Measurements from ENCODE around the gene CHCHD1. TPM values are rescaled to one million over a fixed set of nuclear protein-coding genes. Genes with fewer than 3 reads are reported as not detected.
"Not testable (repeated sequence)": the region's sequence is repeated elsewhere in the genome, so short reads cannot be mapped to it uniquely, and the experiment has no call there.

CHCHD1 gene
- total RNA-seq, 1 experiment from 2014 or later = 46.8 TPM

- no peak for DNase-seq (ENCODE audit: low read depth, low spot score)
- in situ Hi-C loops (cut with HindIII; ENCODE audit: low pct_unique_long_range_greater_than_20kb, low sequenced_read_pairs) = no loop called here
Observed at GRCh38 chr10:73785721-73786511, 4.1 kb downstream of the CHCHD1 start.

GRCh38 chr10:73786512-73786885, 4.7 kb downstream of the CHCHD1 start:
- in situ Hi-C loops (cut with HindIII; ENCODE audit: low pct_unique_long_range_greater_than_20kb, low sequenced_read_pairs) = no loop called here
- DNase-seq (ENCODE audit: low read depth, low spot score) = no peak

- DNase-seq (ENCODE audit: low read depth, low spot score); in situ Hi-C loops (cut with HindIII; ENCODE audit: low pct_unique_long_range_greater_than_20kb, low sequenced_read_pairs): not testable (repeated sequence)
Observed at GRCh38 chr10:73787031-73787800, 5.4 kb downstream of the CHCHD1 start.

- in situ Hi-C loops (cut with HindIII; ENCODE audit: low pct_unique_long_range_greater_than_20kb, low sequenced_read_pairs) = no loop called here
- peak; percentile 5 for DNase-seq (ENCODE audit: low read depth, low spot score)
Observed at GRCh38 chr10:73788864-73789658, 7.2 kb downstream of the CHCHD1 start.

GRCh38 chr10:73789659-73790055, 7.8 kb downstream of the CHCHD1 start:
- DNase-seq (ENCODE audit: low read depth, low spot score) = no peak
- in situ Hi-C loops (cut with HindIII; ENCODE audit: low pct_unique_long_range_greater_than_20kb, low sequenced_read_pairs) = no loop called here

- in situ Hi-C loops (cut with HindIII; ENCODE audit: low pct_unique_long_range_greater_than_20kb, low sequenced_read_pairs) = no loop called here
- no peak for DNase-seq (ENCODE audit: low read depth, low spot score)
Observed at GRCh38 chr10:73790886-73791625, 9.2 kb downstream of the CHCHD1 start.

GRCh38 chr10:73791871-73792400, 10.1 kb downstream of the CHCHD1 start:
- DNase-seq (ENCODE audit: low read depth, low spot score) = no peak
- in situ Hi-C loops (cut with HindIII; ENCODE audit: low pct_unique_long_range_greater_than_20kb, low sequenced_read_pairs) = no loop called here

- in situ Hi-C loops (cut with HindIII; ENCODE audit: low pct_unique_long_range_greater_than_20kb, low sequenced_read_pairs) = no loop called here
Observed at GRCh38 chr10:73793456-73793855, 11.6 kb downstream of the CHCHD1 start.

GRCh38 chr10:73795491-73795890, 13.6 kb downstream of the CHCHD1 start:
- in situ Hi-C loops (cut with HindIII; ENCODE audit: low pct_unique_long_range_greater_than_20kb, low sequenced_read_pairs); DNase-seq (ENCODE audit: low read depth, low spot score): not testable (repeated sequence)

More at GRCh38 chr10:73793456-73793855, 11.6 kb downstream of the CHCHD1 start:
- no peak for DNase-seq (ENCODE audit: low read depth, low spot score)

GRCh38 chr10:73796035-73796434, 14.2 kb downstream of the CHCHD1 start:
- in situ Hi-C loops (cut with HindIII; ENCODE audit: low pct_unique_long_range_greater_than_20kb, low sequenced_read_pairs); DNase-seq (ENCODE audit: low read depth, low spot score): not testable (repeated sequence)

- no peak for DNase-seq (ENCODE audit: low read depth, low spot score)
- in situ Hi-C loops (cut with HindIII; ENCODE audit: low pct_unique_long_range_greater_than_20kb, low sequenced_read_pairs) = no loop called here
Observed at GRCh38 chr10:73796766-73797165, 14.9 kb downstream of the CHCHD1 start.

- DNase-seq (ENCODE audit: low read depth, low spot score) = no peak
- in situ Hi-C loops (cut with HindIII; ENCODE audit: low pct_unique_long_range_greater_than_20kb, low sequenced_read_pairs) = no loop called here
Observed at GRCh38 chr10:73797324-73798025, 15.6 kb downstream of the CHCHD1 start.

GRCh38 chr10:73798087-73798486, 16.2 kb downstream of the CHCHD1 start:
- in situ Hi-C loops (cut with HindIII; ENCODE audit: low pct_unique_long_range_greater_than_20kb, low sequenced_read_pairs) = no loop called here
- DNase-seq (ENCODE audit: low read depth, low spot score) = no peak

GRCh38 chr10:73798927-73799560, 17.2 kb downstream of the CHCHD1 start:
- in situ Hi-C loops (cut with HindIII; ENCODE audit: low pct_unique_long_range_greater_than_20kb, low sequenced_read_pairs) = no loop called here
- DNase-seq (ENCODE audit: low read depth, low spot score) = no peak

GRCh38 chr10:73799899-73800559, 18.2 kb downstream of the CHCHD1 start:
- no peak for DNase-seq (ENCODE audit: low read depth, low spot score)
- in situ Hi-C loops (cut with HindIII; ENCODE audit: low pct_unique_long_range_greater_than_20kb, low sequenced_read_pairs) = no loop called here
